ENCODE results near the gene CCDC195.

The CCDC195 gene

GRCh38 chr2:224716201-224716600 lies at the start of gene CCDC195:
Gene CCDC195 (minus strand): TSS chr2:224716365. CDS start chr2:224716365, 0 bp downstream.
- DNase-seq: no peak

- peak; percentile 24 for DNase-seq
Measured at GRCh38 chr2:224764565-224765236, 48.5 kb upstream of the CCDC195 start.

- no peak for DNase-seq
Measured at GRCh38 chr2:224757934-224758548, 41.9 kb upstream of the CCDC195 start.

GRCh38 chr2:224753743-224754540 lies 37.8 kb upstream of the CCDC195 start:
- DNase-seq: no peak

- no peak for DNase-seq
Measured at GRCh38 chr2:224751996-224752698, 36.0 kb upstream of the CCDC195 start.

GRCh38 chr2:224749136-224749535 lies 33.0 kb upstream of the CCDC195 start:
- DNase-seq: no peak

GRCh38 chr2:224747765-224748164 lies 31.6 kb upstream of the CCDC195 start:
- no peak for DNase-seq

GRCh38 chr2:224736227-224736626 lies 20.1 kb upstream of the CCDC195 start:
- DNase-seq: no peak

- DNase-seq: no peak
Measured at GRCh38 chr2:224734949-224735348, 18.8 kb upstream of the CCDC195 start.

- DNase-seq: no peak
Measured at GRCh38 chr2:224731665-224732064, 15.5 kb upstream of the CCDC195 start.

GRCh38 chr2:224729435-224729834 lies 13.3 kb upstream of the CCDC195 start:
- no peak for DNase-seq

- no peak for DNase-seq
Measured at GRCh38 chr2:224724331-224724730, 8.2 kb upstream of the CCDC195 start.

- no peak for DNase-seq
Measured at GRCh38 chr2:224723586-224724217, 7.5 kb upstream of the CCDC195 start.

- DNase-seq: no peak
Measured at GRCh38 chr2:224722770-224723169, 6.6 kb upstream of the CCDC195 start.

- no peak for DNase-seq
Measured at GRCh38 chr2:224722250-224722649, 6.1 kb upstream of the CCDC195 start.

- no peak for DNase-seq
Measured at GRCh38 chr2:224716921-224717320, 756 bp upstream of the CCDC195 start.

- no peak for DNase-seq
Measured at GRCh38 chr2:224711859-224712665, 4.1 kb downstream of the CCDC195 start.

GRCh38 chr2:224711381-224711780 lies 4.8 kb downstream of the CCDC195 start:
- DNase-seq: no peak

GRCh38 chr2:224709301-224709700 lies 6.9 kb downstream of the CCDC195 start:
- DNase-seq: no peak

GRCh38 chr2:224694502-224694901 lies 21.7 kb downstream of the CCDC195 start:
- DNase-seq: no peak

- DNase-seq: no peak
Measured at GRCh38 chr2:224691563-224691962, 24.6 kb downstream of the CCDC195 start.

GRCh38 chr2:224690868-224691267 lies 25.3 kb downstream of the CCDC195 start:
- DNase-seq: no peak

All from CD4-positive, alpha-beta T cell treated with Interleukin-4 for 4 hours (primary cell).